Kidney epithelial cell (primary cell): Measurements from ENCODE around the gene LMF1. TPM values are rescaled to one million over a fixed set of nuclear protein-coding genes. Genes with fewer than 3 reads are reported as not detected.

Experiments
- DNase-seq: peaks from one replicate; pipeline ENCODE4 v3.0.0-alpha.2; 2010; ENCODE audit warnings: low read depth
- H3K27me3 ChIP-seq: 2 replicates; pipeline ENCODE4 v1.6.0; 2011; ENCODE audit warnings: low read length; ENCODE audit not compliant: control insufficient read depth, insufficient read depth
- H3K36me3 ChIP-seq: 2 replicates; pipeline ENCODE4 v1.5.1; 2011; ENCODE audit warnings: low read length; ENCODE audit not compliant: control insufficient read depth, insufficient read depth
- H3K4me3 ChIP-seq: 2 replicates; pipeline ENCODE4 v1.5.1; 2011; ENCODE audit warnings: low read depth, mild to moderate bottlenecking, control low read depth, low read length
- CTCF ChIP-seq: IDR thresholded peaks from 2 replicates; pipeline ENCODE4 v1.5.1; 2011; ENCODE audit warnings: mild to moderate bottlenecking, moderate library complexity, low read length, control low read depth, inconsistent platforms; ENCODE audit not compliant: insufficient read depth, poor library complexity, severe bottlenecking
- total RNA-seq: library from RNA; depleted of rRNA; stranded (reverse); fragments of >200 nt; gene quantifications from 2 replicates; pipeline ENCODE4 v1.2.3, GENCODE V29; 2015

The LMF1 gene
- total RNA-seq, 1 donor from 2014 or later = 26.3 TPM

GRCh38 chr16:845351-845745 is 125.4 kb downstream of the LMF1 start:
- Histone ChIP-seq H3K4me3 (no peak overlapping the region), H3K36me3 (no peaks in the 10 kb centered on the region), H3K27me3 (peaks cover 9% of the 10 kb centered on the region)
- no peak for TF ChIP-seq CTCF
- no peak for DNase-seq

- H3K27me3 ChIP-seq = peaks cover 9% of the 10 kb centered on the region
- no peak for TF ChIP-seq CTCF
- no peak overlapping the region for H3K4me3 ChIP-seq
- H3K36me3 ChIP-seq = no peaks in the 10 kb centered on the region
- no peak for DNase-seq
Measured at GRCh38 chr16:844638-845350, 126.0 kb downstream of the LMF1 start.

GRCh38 chr16:843771-844170 is 127.0 kb downstream of the LMF1 start:
- peaks cover 9% of the 10 kb centered on the region for H3K27me3 ChIP-seq
- no peak for TF ChIP-seq CTCF
- no peaks in the 10 kb centered on the region for H3K36me3 ChIP-seq
- no peak overlapping the region for H3K4me3 ChIP-seq
- DNase-seq = no peak

- Histone ChIP-seq H3K36me3 (no peaks in the 10 kb centered on the region), H3K4me3 (no peak overlapping the region), H3K27me3 (peaks cover 9% of the 10 kb centered on the region)
- TF ChIP-seq CTCF = no peak
- DNase-seq = no peak
Measured at GRCh38 chr16:842711-843560, 127.8 kb downstream of the LMF1 start.

GRCh38 chr16:842061-842476 is 128.7 kb downstream of the LMF1 start:
- TF ChIP-seq CTCF = no peak
- no peak overlapping the region for H3K4me3 ChIP-seq
- H3K27me3 ChIP-seq = peaks cover 9% of the 10 kb centered on the region
- H3K36me3 ChIP-seq = no peaks in the 10 kb centered on the region
- DNase-seq = no peak
